GM12878 (cell line): Measurements from ENCODE around the gene TNS4. TPM values are rescaled to one million over a fixed set of nuclear protein-coding genes. Genes with fewer than 3 reads are reported as not detected.

Experiments
- ATAC-seq: fragments of 200-7000 bp; cut with Tn5 transposase; 3 replicates; pipeline ENCODE4 v1.9.1; 2020; ENCODE audit warnings: mild to moderate bottlenecking, moderate library complexity
- BruUV-seq: library from RNA; stranded (reverse); fragments of 400-500 nt; replicated peaks from 2 replicates; lab custom pipeline; 2021; lab: Mats Ljungman, UMichigan
- CTCF ChIA-PET: fragments of 300-600 bp; sonication (Branson Sonifier 250); formaldehyde crosslinking; extraction: SDS; loops from one replicate; lab custom pipeline; 2021; ENCODE audit warnings: inconsistent platforms; lab: Yijun Ruan, JAX
- POLR2A ChIA-PET: fragments of 350-600 bp; formaldehyde crosslinking; extraction: SDS; loops from one replicate; lab custom pipeline; 2021; ENCODE audit warnings: inconsistent platforms; lab: Charles Lee
- RAD21 ChIA-PET: fragments of 300-600 bp; sonication (Branson Sonifier 250); formaldehyde crosslinking; loops from one replicate; lab custom pipeline; 2023; ENCODE audit warnings: antibody characterized with exemption; ENCODE audit not compliant: unreplicated experiment; lab: Charles Lee
- SMC1A ChIA-PET: fragments of 300-600 bp; sonication (Branson Sonifier 250); formaldehyde crosslinking; loops from one replicate; lab custom pipeline; 2023; ENCODE audit not compliant: unreplicated experiment, uncharacterized antibody; lab: Charles Lee
- DNase-seq: peaks from one replicate; pipeline ENCODE4 v3.0.0-alpha.2; 2011; ENCODE audit warnings: low read depth, low spot score
- FAIRE-seq: peaks from 3 replicates; lab custom pipeline; 2011; peaks lifted over from hg19 to GRCh38; lab: Jason Lieb, UNC
- H2AFZ ChIP-seq: 2 replicates; pipeline ENCODE4 v1.6.0; 2011; ENCODE audit warnings: low read depth, low read length, control low read depth; ENCODE audit not compliant: control insufficient read depth
- H3K27ac ChIP-seq: 2 replicates; pipeline ENCODE4 v1.5.1; 2011; ENCODE audit warnings: control low read depth; ENCODE audit not compliant: control insufficient read depth, insufficient read depth
- H3K27me3 ChIP-seq, 2 experiments: replicated peaks in 1 of 2; 2 replicates each; pipeline versions ENCODE4 v1.6.0 to v1.6.1; 2011; ENCODE audit warnings: low read length in 1 of 2; ENCODE audit not compliant: control insufficient read depth in 2 of 2, insufficient read depth in 2 of 2
- H3K36me3 ChIP-seq, 2 experiments: 2 replicates each; pipeline ENCODE4 v1.5.1; 2011; ENCODE audit warnings: low read length in 1 of 2; ENCODE audit not compliant: control insufficient read depth in 2 of 2, insufficient read depth in 2 of 2
- H3K4me1 ChIP-seq: 2 replicates; pipeline ENCODE4 v1.6.1; 2011; ENCODE audit warnings: mild to moderate bottlenecking, low read length, moderate library complexity, mixed read lengths; ENCODE audit not compliant: control insufficient read depth, insufficient read depth
- H3K4me2 ChIP-seq: 2 replicates; pipeline ENCODE4 v1.6.0; 2011; ENCODE audit warnings: control low read depth; ENCODE audit not compliant: control insufficient read depth, insufficient read depth
- H3K4me3 ChIP-seq: fragments of 200-600 bp; sonication (generic); 2 replicates; pipeline ENCODE4 v1.5.1; 2016
- H3K79me2 ChIP-seq: 2 replicates; pipeline ENCODE4 v1.6.0; 2011; ENCODE audit warnings: low read length; ENCODE audit not compliant: control insufficient read depth, insufficient read depth
- H3K9ac ChIP-seq: 2 replicates; pipeline ENCODE4 v1.8.0; 2011; ENCODE audit warnings: low read length, control low read depth, mixed read lengths; ENCODE audit not compliant: control insufficient read depth, insufficient read depth
- H3K9me3 ChIP-seq: replicated peaks from 3 replicates; pipeline ENCODE4 v1.5.1; 2011; ENCODE audit warnings: mild to moderate bottlenecking, low read length; ENCODE audit not compliant: control insufficient read depth, insufficient read depth
- H4K20me1 ChIP-seq: 2 replicates; pipeline ENCODE4 v1.6.0; 2011; ENCODE audit not compliant: control insufficient read depth, insufficient read depth
- CBFB ChIP-seq: IDR thresholded peaks from 2 replicates; pipeline ENCODE4 v1.6.1; 2016; ENCODE audit warnings: antibody characterized with exemption, low read depth
- CBX5 ChIP-seq: sonication (generic); IDR thresholded peaks from 2 replicates; pipeline ENCODE4 v1.6.1; 2016; ENCODE audit warnings: low read depth, moderate library complexity, mild to moderate bottlenecking, inconsistent platforms
- JUNB ChIP-seq: IDR thresholded peaks from 2 replicates; pipeline ENCODE4 v1.6.1; 2016; ENCODE audit warnings: antibody characterized with exemption, mild to moderate bottlenecking
- JUND ChIP-seq: IDR thresholded peaks from 2 replicates; pipeline ENCODE4 v1.6.1; 2012; ENCODE audit warnings: low read depth, mild to moderate bottlenecking, low read length, improper control_type of control experiment, moderate library complexity
- MXI1 ChIP-seq: fragments of 150-350 bp; IDR thresholded peaks from 2 replicates; pipeline ENCODE4 v1.6.1; 2011; ENCODE audit warnings: low read depth, mild to moderate bottlenecking, inconsistent platforms, low read length, improper control_type of control experiment
- NBN ChIP-seq: fragments of 450-650 bp; IDR thresholded peaks from 2 replicates; pipeline ENCODE4 v1.6.1; 2016
- NFXL1 ChIP-seq: fragments of 450-650 bp; IDR thresholded peaks from 2 replicates; pipeline ENCODE4 v1.6.1; 2017; ENCODE audit warnings: antibody characterized with exemption, mild to moderate bottlenecking, borderline replicate concordance
- ZNF207 ChIP-seq: fragments of 450-650 bp; IDR thresholded peaks from 2 replicates; pipeline ENCODE4 v1.6.1; 2014; ENCODE audit warnings: antibody characterized with exemption, mild to moderate bottlenecking, borderline replicate concordance
- ZNF217 ChIP-seq: fragments of 450-650 bp; IDR thresholded peaks from 2 replicates; pipeline ENCODE4 v1.6.1; 2017; ENCODE audit warnings: antibody characterized with exemption, mild to moderate bottlenecking
- WGBS: methylation state at CpG from one replicate; pipeline ENCODE4 v1.1.6; 2016; ENCODE audit warnings: low lambda C conversion rate; ENCODE audit not compliant: insufficient replicate concordance, insufficient coverage; ENCODE audit errors: missing lambda C conversion rate; 5-methylcytosine and 5-hydroxymethylcytosine counted together
- in situ Hi-C: fragments of 300-500 bp; cut with MboI; formaldehyde crosslinking; loops from 9 replicates; pipeline ENCODE4 v1.14.3; 2018; ENCODE audit warnings: mixed read lengths
- intact Hi-C: fragments of 100-400 bp; cut with micrococcal nuclease; formaldehyde crosslinking; loops from one replicate; pipeline ENCODE4 v1.14.2; 2022; ENCODE audit not compliant: unreplicated experiment
- polyA plus RNA-seq, 11 experiments: library from polyadenylated mRNA; depleted of rRNA in 4 of 11; unstranded in 6 of 11; stranded (reverse) in 5 of 11; fragments of >200 nt; fragmentation: Nextera tagmentation in 4 of 11; fragmentation: Illumina TruSeq in 1 of 11; extraction: Ambion mirVana in 4 of 11; extraction: Trizol in 1 of 11; gene quantifications; 1 replicate in 1 of 11; 2 replicates in 10 of 11; pipeline versions ENCODE4 v1.2.1 to v1.2.3, GENCODE V29; 2011 to 2016; ENCODE audit warnings: inconsistent platforms in 2 of 11, missing spikeins in 2 of 11, low read depth in 1 of 11
- total RNA-seq, 4 experiments: library from RNA; depleted of rRNA in 3 of 4; stranded (reverse); fragments of >200 nt in 3 of 4; fragmentation: Illumina TruSeq in 1 of 4; extraction: Trizol in 1 of 4; gene quantifications; 2 replicates each; pipeline versions ENCODE4 v1.2.1 to v1.2.3, GENCODE V29; 2013 to 2021
- TF ChIP-seq, protein P1 (sequence below): fragments of 450-650 bp; IDR thresholded peaks from 2 replicates; pipeline ENCODE4 v1.6.1; 2016; ENCODE audit warnings: mild to moderate bottlenecking
- TF ChIP-seq, protein P2 (sequence below): IDR thresholded peaks from 2 replicates; pipeline ENCODE4 v1.6.1; 2011; ENCODE audit warnings: borderline replicate concordance, low read depth, mild to moderate bottlenecking, moderate library complexity, low read length; ENCODE audit not compliant: insufficient read depth, poor library complexity, severe bottlenecking
- TF ChIP-seq, protein P3 (sequence below): fragments of 450-650 bp; IDR thresholded peaks from 2 replicates; pipeline ENCODE4 v1.6.1; 2014; ENCODE audit warnings: mild to moderate bottlenecking
- TF ChIP-seq, protein P4 (sequence below): IDR thresholded peaks from 2 replicates; pipeline ENCODE4 v1.6.1; 2012; ENCODE audit warnings: low read length, inconsistent platforms

TNS4 gene
- total and polyA plus RNA-seq, 10 of the 15 experiments (the other 5 are each of a cell fraction or from before 2014, with no cell fraction given), result 0.10 to 0.90 (median 0.68) TPM; not detected in 2

DNA sequence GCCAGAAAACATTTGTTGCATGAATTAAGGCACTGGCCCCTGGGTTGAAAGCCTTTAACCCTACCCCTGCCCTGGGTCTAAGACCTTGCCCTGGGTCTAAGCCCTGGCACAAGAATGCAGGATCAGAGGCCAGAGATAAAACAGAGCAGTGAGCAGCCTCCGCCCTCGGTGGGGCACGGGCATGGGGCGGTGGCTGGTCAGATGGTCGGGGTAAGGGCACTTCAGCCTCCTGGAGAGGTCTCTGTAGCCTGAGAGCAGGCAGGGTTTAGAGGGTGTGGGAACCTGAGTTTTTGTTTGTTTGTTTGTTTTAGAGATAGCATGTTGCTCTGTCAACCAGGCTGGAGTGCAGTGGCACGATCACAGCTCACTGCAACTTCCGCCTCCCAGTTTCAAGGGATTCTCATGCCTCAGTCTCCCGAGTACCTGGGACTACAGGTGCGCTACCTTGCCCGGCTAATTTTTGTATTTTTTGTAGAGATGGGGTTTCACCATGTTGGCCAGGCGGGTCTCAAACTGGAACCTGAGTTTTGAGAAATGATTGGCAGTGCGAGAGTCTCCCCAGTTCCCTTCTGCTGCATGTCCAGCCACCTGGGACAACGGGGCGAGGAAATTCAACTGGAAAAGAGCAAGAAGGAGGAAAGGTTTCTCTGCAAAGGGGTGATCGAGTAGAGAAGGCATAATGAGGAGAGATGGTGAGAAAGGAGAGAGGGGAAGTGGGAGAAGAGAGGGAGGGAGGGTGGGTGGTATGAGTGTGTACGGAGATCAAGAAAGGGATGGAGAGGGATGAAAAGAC, 27.7 kb downstream of the TNS4 start:
- Histone ChIP-seq H4K20me1 (no peaks in the 10 kb centered on the region), H3K4me3 (no peak overlapping the region), H3K27ac (no peak overlapping the region), H3K4me1 (no peaks in the 10 kb centered on the region), H3K36me3 (no peaks in the 10 kb centered on the region), H2AFZ (no peak overlapping the region), H3K9me3 (no peaks in the 10 kb centered on the region; the same call in 2 of the 3 replicates), H3K79me2 (no peaks in the 10 kb centered on the region), H3K9ac (no peak overlapping the region), H3K27me3 (no peaks in the 10 kb centered on the region), H3K4me2 (no peak overlapping the region)
- FAIRE-seq, result no peak
- ChIA-PET RAD21 (interaction anchor here (1.0 kb wide), 1 partner anchor 16 kb away, joined by 3 read pairs; no protein-coding TSS in a partner anchor), POLR2A (interaction anchor here (1.2 kb wide), 1 partner anchor 26 kb away, joined by 3 read pairs; no protein-coding TSS in a partner anchor), CTCF (interaction anchor here (1.6 to 4.6 kb wide), 4 partner anchors 27 to 111 kb away, joined by 4 to 128 read pairs (median 25); no protein-coding TSS in a partner anchor), SMC1A (interaction anchor here (0.9 to 1.6 kb wide), 2 partner anchors 33 to 59 kb away, joined by 4 to 6 read pairs; no protein-coding TSS in a partner anchor)
- intact Hi-C loops, result no loop called here
- no peak for DNase-seq
- WGBS, result 38% methylated on average over 15 of the region's 16 CpGs
- no peak for TF ChIP-seq MXI1
- TF ChIP-seq, protein P1, sequence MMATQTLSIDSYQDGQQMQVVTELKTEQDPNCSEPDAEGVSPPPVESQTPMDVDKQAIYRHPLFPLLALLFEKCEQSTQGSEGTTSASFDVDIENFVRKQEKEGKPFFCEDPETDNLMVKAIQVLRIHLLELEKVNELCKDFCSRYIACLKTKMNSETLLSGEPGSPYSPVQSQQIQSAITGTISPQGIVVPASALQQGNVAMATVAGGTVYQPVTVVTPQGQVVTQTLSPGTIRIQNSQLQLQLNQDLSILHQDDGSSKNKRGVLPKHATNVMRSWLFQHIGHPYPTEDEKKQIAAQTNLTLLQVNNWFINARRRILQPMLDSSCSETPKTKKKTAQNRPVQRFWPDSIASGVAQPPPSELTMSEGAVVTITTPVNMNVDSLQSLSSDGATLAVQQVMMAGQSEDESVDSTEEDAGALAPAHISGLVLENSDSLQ, result no peak
- no peak for TF ChIP-seq ZNF207
- TF ChIP-seq CBFB, result no peak
- TF ChIP-seq JUND, result no peak
- TF ChIP-seq, protein P2, sequence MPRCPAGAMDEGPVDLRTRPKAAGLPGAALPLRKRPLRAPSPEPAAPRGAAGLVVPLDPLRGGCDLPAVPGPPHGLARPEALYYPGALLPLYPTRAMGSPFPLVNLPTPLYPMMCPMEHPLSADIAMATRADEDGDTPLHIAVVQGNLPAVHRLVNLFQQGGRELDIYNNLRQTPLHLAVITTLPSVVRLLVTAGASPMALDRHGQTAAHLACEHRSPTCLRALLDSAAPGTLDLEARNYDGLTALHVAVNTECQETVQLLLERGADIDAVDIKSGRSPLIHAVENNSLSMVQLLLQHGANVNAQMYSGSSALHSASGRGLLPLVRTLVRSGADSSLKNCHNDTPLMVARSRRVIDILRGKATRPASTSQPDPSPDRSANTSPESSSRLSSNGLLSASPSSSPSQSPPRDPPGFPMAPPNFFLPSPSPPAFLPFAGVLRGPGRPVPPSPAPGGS, result no peak
- TF ChIP-seq NFXL1, result no peak
- TF ChIP-seq JUNB, result no peak
- TF ChIP-seq, protein P3, sequence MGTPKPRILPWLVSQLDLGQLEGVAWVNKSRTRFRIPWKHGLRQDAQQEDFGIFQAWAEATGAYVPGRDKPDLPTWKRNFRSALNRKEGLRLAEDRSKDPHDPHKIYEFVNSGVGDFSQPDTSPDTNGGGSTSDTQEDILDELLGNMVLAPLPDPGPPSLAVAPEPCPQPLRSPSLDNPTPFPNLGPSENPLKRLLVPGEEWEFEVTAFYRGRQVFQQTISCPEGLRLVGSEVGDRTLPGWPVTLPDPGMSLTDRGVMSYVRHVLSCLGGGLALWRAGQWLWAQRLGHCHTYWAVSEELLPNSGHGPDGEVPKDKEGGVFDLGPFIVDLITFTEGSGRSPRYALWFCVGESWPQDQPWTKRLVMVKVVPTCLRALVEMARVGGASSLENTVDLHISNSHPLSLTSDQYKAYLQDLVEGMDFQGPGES, result no peak
- TF ChIP-seq, protein P4, sequence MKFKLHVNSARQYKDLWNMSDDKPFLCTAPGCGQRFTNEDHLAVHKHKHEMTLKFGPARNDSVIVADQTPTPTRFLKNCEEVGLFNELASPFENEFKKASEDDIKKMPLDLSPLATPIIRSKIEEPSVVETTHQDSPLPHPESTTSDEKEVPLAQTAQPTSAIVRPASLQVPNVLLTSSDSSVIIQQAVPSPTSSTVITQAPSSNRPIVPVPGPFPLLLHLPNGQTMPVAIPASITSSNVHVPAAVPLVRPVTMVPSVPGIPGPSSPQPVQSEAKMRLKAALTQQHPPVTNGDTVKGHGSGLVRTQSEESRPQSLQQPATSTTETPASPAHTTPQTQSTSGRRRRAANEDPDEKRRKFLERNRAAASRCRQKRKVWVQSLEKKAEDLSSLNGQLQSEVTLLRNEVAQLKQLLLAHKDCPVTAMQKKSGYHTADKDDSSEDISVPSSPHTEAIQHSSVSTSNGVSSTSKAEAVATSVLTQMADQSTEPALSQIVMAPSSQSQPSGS, result no peak
- TF ChIP-seq NBN, result no peak
- no peak for TF ChIP-seq CBX5
- no peak for TF ChIP-seq ZNF217
- no peak for ATAC-seq
- no TSS peak for BruUV-seq
- in situ Hi-C loops, result no loop called here
